BLaER1 (cell line): ENCODE measurements around the gene ASXL1.
A peak's percentile ranks its signal among the peaks of the same experiment; 100 is the strongest.
"Not testable (repeated sequence)": the region's sequence is repeated elsewhere in the genome, so short reads cannot be mapped to it uniquely, and the experiment has no call there.

Source experiments
- H3K27ac ChIP-seq: shearing (Covaris generic); formaldehyde crosslinking; 2 replicates; pipeline ENCODE4 v1.8.1; 2022
- H3K27me3 ChIP-seq: shearing (Covaris generic); formaldehyde crosslinking; 2 replicates; pipeline ENCODE4 v1.8.1; 2022
- H3K36me3 ChIP-seq: shearing (Covaris generic); formaldehyde crosslinking; 2 replicates; pipeline ENCODE4 v1.8.1; 2022
- H3K4me1 ChIP-seq: shearing (Covaris generic); formaldehyde crosslinking; 2 replicates; pipeline ENCODE4 v1.8.1; 2022
- H3K4me2 ChIP-seq: shearing (Covaris generic); formaldehyde crosslinking; 2 replicates; pipeline ENCODE4 v1.8.1; 2022
- H3K4me3 ChIP-seq: shearing (Covaris generic); formaldehyde crosslinking; 2 replicates; pipeline ENCODE4 v1.8.1; 2022
- H3K9ac ChIP-seq: shearing (Covaris generic); formaldehyde crosslinking; 2 replicates; pipeline ENCODE4 v1.8.1; 2022
- H3K9me3 ChIP-seq: shearing (Covaris generic); formaldehyde crosslinking; 2 replicates; pipeline ENCODE4 v1.8.1; 2022
- H4K20me1 ChIP-seq: shearing (Covaris generic); formaldehyde crosslinking; 2 replicates; pipeline ENCODE4 v1.8.1; 2022
- Cebpa-rat ChIP-seq: shearing (Covaris generic); IDR thresholded peaks from 2 replicates; pipeline ENCODE4 v1.8.1; 2022

Gene ASXL1

GRCh38 chr20:32337937-32338661 lies 20.0 kb upstream of the ASXL1 start:
- peak overlapping the region; percentile 83 for H3K27ac ChIP-seq
- H4K20me1 ChIP-seq = no peaks in the 10 kb centered on the region
- peak overlapping the region; percentile 84 for H3K4me2 ChIP-seq
- TF ChIP-seq Cebpa-rat = no peak; the same call in 1 of the 2 replicates
- peak overlapping the region; percentile 34; the same call in 1 of the 2 replicates for H3K4me3 ChIP-seq
- peaks cover 75% of the 10 kb centered on the region for H3K4me1 ChIP-seq
- H3K36me3 ChIP-seq = no peaks in the 10 kb centered on the region
- H3K27me3 ChIP-seq = no peaks in the 10 kb centered on the region
- peak overlapping the region; percentile 63 for H3K9ac ChIP-seq
- no peaks in the 10 kb centered on the region for H3K9me3 ChIP-seq

- 0 out of 2 replicates have a peak, but pooled peaks have one; percentile 17 for TF ChIP-seq Cebpa-rat
- H3K4me3 ChIP-seq = 0 out of 2 replicates have a peak overlapping the region, but pooled peaks have one; percentile 34
- peaks cover 72% of the 10 kb centered on the region for H3K4me1 ChIP-seq
- peak overlapping the region; percentile 63 for H3K9ac ChIP-seq
- no peaks in the 10 kb centered on the region for H3K9me3 ChIP-seq
- H3K27ac ChIP-seq = peak overlapping the region; percentile 83
- H3K27me3 ChIP-seq = no peaks in the 10 kb centered on the region
- no peaks in the 10 kb centered on the region for H4K20me1 ChIP-seq
- no peaks in the 10 kb centered on the region for H3K36me3 ChIP-seq
- peak overlapping the region; percentile 84 for H3K4me2 ChIP-seq
Observed at GRCh38 chr20:32338665-32339064, 19.5 kb upstream of the ASXL1 start.

GRCh38 chr20:32339116-32339515 lies 19.0 kb upstream of the ASXL1 start:
- Histone ChIP-seq H3K9me3 (no peaks in the 10 kb centered on the region), H4K20me1 (no peaks in the 10 kb centered on the region), H3K4me1 (peaks cover 67% of the 10 kb centered on the region), H3K27me3 (no peaks in the 10 kb centered on the region), H3K36me3 (no peaks in the 10 kb centered on the region), H3K4me3 (no peak overlapping the region), H3K4me2 (peak overlapping the region; percentile 84), H3K9ac (0 out of 2 replicates have a peak overlapping the region, but pooled peaks have one; percentile 1), H3K27ac (peak overlapping the region; percentile 83)
- TF ChIP-seq Cebpa-rat = 0 out of 2 replicates have a peak, but pooled peaks have one; percentile 1

GRCh38 chr20:32341053-32341452 lies 17.1 kb upstream of the ASXL1 start:
- not testable (repeated sequence) for H3K9me3 ChIP-seq, H3K36me3 ChIP-seq, H3K4me3 ChIP-seq, H3K27me3 ChIP-seq, H3K27ac ChIP-seq, H3K9ac ChIP-seq, H4K20me1 ChIP-seq
- Histone ChIP-seq H3K4me1 (peaks cover 52% of the 10 kb centered on the region), H3K4me2 (peak overlapping the region; percentile 84)

GRCh38 chr20:32343439-32343838 lies 14.7 kb upstream of the ASXL1 start:
- H3K27me3 ChIP-seq = no peaks in the 10 kb centered on the region
- no peak overlapping the region for H3K4me2 ChIP-seq
- H3K4me1 ChIP-seq = peaks cover 28% of the 10 kb centered on the region
- TF ChIP-seq Cebpa-rat = no peak
- no peaks in the 10 kb centered on the region for H3K36me3 ChIP-seq
- H3K27ac ChIP-seq = no peak overlapping the region
- H4K20me1 ChIP-seq = no peaks in the 10 kb centered on the region
- H3K9ac ChIP-seq = no peak overlapping the region
- H3K4me3 ChIP-seq = no peak overlapping the region
- no peaks in the 10 kb centered on the region for H3K9me3 ChIP-seq

- Histone ChIP-seq H3K27ac (no peak overlapping the region), H3K9ac (no peak overlapping the region), H3K9me3 (no peaks in the 10 kb centered on the region), H3K27me3 (no peaks in the 10 kb centered on the region), H3K4me1 (peaks cover 23% of the 10 kb centered on the region), H3K4me2 (no peak overlapping the region), H4K20me1 (no peaks in the 10 kb centered on the region), H3K36me3 (no peaks in the 10 kb centered on the region), H3K4me3 (no peak overlapping the region)
- TF ChIP-seq Cebpa-rat = no peak
Observed at GRCh38 chr20:32344835-32345506, 13.2 kb upstream of the ASXL1 start.

- Histone ChIP-seq H3K4me2 (no peak overlapping the region), H3K36me3 (no peaks in the 10 kb centered on the region), H3K9ac (no peak overlapping the region), H4K20me1 (no peaks in the 10 kb centered on the region), H3K4me1 (peaks cover 23% of the 10 kb centered on the region), H3K27me3 (no peaks in the 10 kb centered on the region), H3K27ac (no peak overlapping the region), H3K9me3 (no peaks in the 10 kb centered on the region), H3K4me3 (no peak overlapping the region)
- no peak for TF ChIP-seq Cebpa-rat
Observed at GRCh38 chr20:32348207-32348606, 9.9 kb upstream of the ASXL1 start.

- peak overlapping the region; percentile 59 for H3K4me2 ChIP-seq
- no peak overlapping the region; the same call in 1 of the 2 replicates for H3K9ac ChIP-seq
Observed at GRCh38 chr20:32350421-32350820, 7.7 kb upstream of the ASXL1 start.

GRCh38 chr20:32352121-32352720 lies 5.9 kb upstream of the ASXL1 start:
- no peaks in the 10 kb centered on the region for H4K20me1 ChIP-seq
- no peak overlapping the region for H3K27ac ChIP-seq
- TF ChIP-seq Cebpa-rat = 0 out of 2 replicates have a peak, but pooled peaks have one; percentile 31
- no peaks in the 10 kb centered on the region for H3K9me3 ChIP-seq
- H3K27me3 ChIP-seq = no peaks in the 10 kb centered on the region
- H3K9ac ChIP-seq = no peak overlapping the region
- no peak overlapping the region for H3K4me3 ChIP-seq
- H3K36me3 ChIP-seq = no peaks in the 10 kb centered on the region
- no peak overlapping the region for H3K4me2 ChIP-seq
- H3K4me1 ChIP-seq = peaks cover 34% of the 10 kb centered on the region

More at GRCh38 chr20:32350421-32350820, 7.7 kb upstream of the ASXL1 start:
- no peaks in the 10 kb centered on the region for H3K36me3 ChIP-seq
- no peak for TF ChIP-seq Cebpa-rat
- no peaks in the 10 kb centered on the region for H3K27me3 ChIP-seq
- no peaks in the 10 kb centered on the region for H4K20me1 ChIP-seq
- H3K27ac ChIP-seq = peak overlapping the region; percentile 11; the same call in 1 of the 2 replicates
- no peak overlapping the region for H3K4me3 ChIP-seq
- no peaks in the 10 kb centered on the region for H3K9me3 ChIP-seq
- H3K4me1 ChIP-seq = peaks cover 23% of the 10 kb centered on the region
